Measurements from ENCODE around the gene TCERG1L.

GRCh38 chr10:131196176-131196885 lies 115.2 kb downstream of the TCERG1L start:
- TF ChIP-seq EZH2phosphoT487 (IDR thresholded peaks at IDR 0.05; ENCODE audit: low read depth, severe bottlenecking, unreplicated experiment) (no peak), CTCF (IDR thresholded peaks at IDR 0.05; ENCODE audit: poor library complexity) (no peak)
